HepG2 (cell line): ENCODE data around the gene LCP2. TPM values are rescaled to one million over a fixed set of nuclear protein-coding genes. Genes with fewer than 3 reads are reported as not detected.

Source experiments
- ATAC-seq: fragments of 200-7000 bp; cut with Tn5 transposase; 3 replicates; pipeline ENCODE4 v1.9.1; 2020; ENCODE audit warnings: mild to moderate bottlenecking, moderate library complexity
- Bru-seq: library from RNA; stranded (reverse); fragments of 400-500 nt; gene quantifications from one replicate; lab custom pipeline; 2021; lab: Mats Ljungman, UMichigan
- BruChase-seq, 2 experiments: library from RNA; stranded (reverse); fragments of 400-500 nt; gene quantifications; one replicate each; lab custom pipeline; 2021; lab: Mats Ljungman, UMichigan
- BruUV-seq: library from RNA; stranded (reverse); fragments of 400-500 nt; replicated peaks from 2 replicates; lab custom pipeline; 2021; lab: Mats Ljungman, UMichigan
- CTCF ChIA-PET: fragments of 300-600 bp; formaldehyde crosslinking; extraction: SDS; loops from one replicate; lab custom pipeline; 2021; ENCODE audit warnings: low total read pairs, inconsistent platforms, low intra/inter-chr PET ratio; lab: Yijun Ruan, JAX
- POLR2A ChIA-PET: fragments of 350-600 bp; sonication (Branson Sonifier 250); formaldehyde crosslinking; loops from one replicate; lab custom pipeline; 2020; ENCODE audit warnings: antibody characterized with exemption, inconsistent platforms; lab: Yijun Ruan, JAX
- DNase-seq: peaks from one replicate; pipeline ENCODE4 v3.0.0-alpha.2; 2015; ENCODE audit warnings: low spot score
- FAIRE-seq: peaks from 3 replicates; lab custom pipeline; 2011; peaks lifted over from hg19 to GRCh38; lab: Jason Lieb, UNC
- H2AFZ ChIP-seq: one replicate; pipeline ENCODE4 v1.6.1; 2011; ENCODE audit warnings: low read length, inconsistent platforms
- H3K27ac ChIP-seq: fragments of 300-600 bp; 3 replicates; pipeline ENCODE4 v1.8.0; 2011; ENCODE audit warnings: mixed run types, mild to moderate bottlenecking, mixed read lengths, low read length, inconsistent platforms; ENCODE audit not compliant: insufficient read depth; ENCODE audit errors: extremely low read length
- H3K27me3 ChIP-seq, 2 experiments: fragments of 200-600 bp in 1 of 2; 2 replicates in 1 of 2; 3 replicates in 1 of 2; pipeline versions ENCODE4 v1.6.0 to v1.8.0; 2011; ENCODE audit warnings: low read length in 2 of 2, mild to moderate bottlenecking in 2 of 2, moderate library complexity in 2 of 2, inconsistent platforms in 1 of 2; ENCODE audit not compliant: insufficient read depth in 2 of 2, control insufficient read depth in 1 of 2
- H3K36me3 ChIP-seq, 2 experiments: fragments of 200-600 bp in 1 of 2; replicated peaks in 1 of 2; 2 replicates in 1 of 2; 3 replicates in 1 of 2; pipeline versions ENCODE4 v1.5.1 to v1.8.0; 2011; ENCODE audit warnings: low read length in 2 of 2, inconsistent platforms in 1 of 2; ENCODE audit not compliant: insufficient read depth in 2 of 2, control insufficient read depth in 1 of 2
- H3K4me1 ChIP-seq: 2 replicates; pipeline ENCODE4 v1.5.1; 2012; ENCODE audit warnings: low read length, inconsistent platforms; ENCODE audit not compliant: insufficient read depth
- H3K4me2 ChIP-seq: 2 replicates; pipeline ENCODE4 v1.6.0; 2011; ENCODE audit warnings: low read depth, low read length, inconsistent platforms
- H3K4me3 ChIP-seq, 3 experiments: fragments of 200-600 bp in 1 of 3; sonication (generic), shearing (Covaris generic) in 1 of 3; replicated peaks in 1 of 3; 2 replicates each; pipeline ENCODE4 v1.5.1; 2011 to 2016; ENCODE audit warnings: low read length in 3 of 3, inconsistent platforms in 2 of 3, low read depth in 2 of 3, mild to moderate bottlenecking in 2 of 3, control low read depth in 1 of 3, mixed read lengths in 1 of 3; ENCODE audit not compliant: insufficient read depth in 1 of 3
- H3K79me2 ChIP-seq: one replicate; pipeline ENCODE4 v1.6.1; 2011; ENCODE audit warnings: low read length, inconsistent platforms; ENCODE audit not compliant: insufficient read depth
- H3K9ac ChIP-seq: 2 replicates; pipeline ENCODE4 v1.6.0; 2011; ENCODE audit warnings: mild to moderate bottlenecking, low read depth, low read length, inconsistent platforms; ENCODE audit not compliant: insufficient read depth
- H3K9me3 ChIP-seq: 2 replicates; pipeline ENCODE4 v1.5.1; 2012; ENCODE audit warnings: mild to moderate bottlenecking, low read length
- H4K20me1 ChIP-seq: 2 replicates; pipeline ENCODE4 v1.6.0; 2011; ENCODE audit warnings: inconsistent platforms, mild to moderate bottlenecking, low read length, moderate library complexity; ENCODE audit not compliant: insufficient read depth
- E2F5 ChIP-seq: sonication (generic); formaldehyde crosslinking; conservative IDR thresholded peaks from 2 replicates; pipeline ENCODE4 v1.4.0; 2020; ENCODE audit warnings: missing genetic modification reagents
- JUN ChIP-seq: sonication (generic); formaldehyde crosslinking; IDR thresholded peaks from 2 replicates; pipeline ENCODE4 v1.4.0; 2020; ENCODE audit warnings: mild to moderate bottlenecking, missing genetic modification reagents
- POLR2A ChIP-seq, 2 experiments: IDR thresholded peaks; 2 replicates each; pipeline ENCODE4 v1.6.1; 2011; ENCODE audit warnings: low read depth in 2 of 2, low read length in 2 of 2, mild to moderate bottlenecking in 1 of 2, moderate library complexity in 1 of 2; ENCODE audit not compliant: insufficient read depth in 1 of 2
- RFX3 ChIP-seq: IDR thresholded peaks from 2 replicates; pipeline ENCODE4 v1.6.1; 2016; ENCODE audit warnings: missing biosample characterization, missing genetic modification reagents
- RXRB ChIP-seq: IDR thresholded peaks from 2 replicates; pipeline ENCODE4 v1.6.1; 2016; ENCODE audit warnings: borderline replicate concordance, missing genetic modification reagents, missing compliant biosample characterization
- ZNF629 ChIP-seq: sonication (generic); formaldehyde crosslinking; conservative IDR thresholded peaks from 2 replicates; pipeline ENCODE4 v1.5.0; 2020; ENCODE audit warnings: missing genetic modification reagents
- WGBS: methylation state at CpG from one replicate; pipeline ENCODE4 v1.1.6; 2017; ENCODE audit warnings: low lambda C conversion rate; 5-methylcytosine and 5-hydroxymethylcytosine counted together
- in situ Hi-C: cut with HindIII; loops from 2 replicates; pipeline ENCODE4 v1.10.0; 2017; ENCODE audit warnings: low pct_unique_long_range_greater_than_20kb; ENCODE audit not compliant: extremely low pct_ligation_motif_present
- intact Hi-C: fragments of 100-400 bp; cut with micrococcal nuclease; formaldehyde crosslinking; loops from one replicate; pipeline ENCODE4 v1.10.0; 2022; ENCODE audit not compliant: unreplicated experiment
- long read RNA-seq, 2 experiments: library from RNA in 1 of 2; library from polyadenylated mRNA in 1 of 2; stranded (forward) in 1 of 2; unstranded in 1 of 2; transcript quantifications; one replicate each; pipeline ENCODE4 v2.0.0, GENCODE V29; 2019 to 2022
- polyA minus RNA-seq, 3 experiments: library from RNA; depleted of rRNA, polyadenylated mRNA; stranded (reverse); fragments of >200 nt; gene quantifications; 2 replicates each; pipeline ENCODE4 v1.2.3, GENCODE V29; 2011; ENCODE audit warnings: low replicate concordance in 1 of 3
- polyA plus RNA-seq, 8 experiments: library from polyadenylated mRNA; depleted of rRNA in 3 of 8; stranded (reverse) in 7 of 8; unstranded in 1 of 8; fragments of >200 nt; fragmentation: Illumina TruSeq in 4 of 8; extraction: Trizol in 4 of 8; gene quantifications; 2 replicates each; pipeline versions ENCODE4 v1.2.1 to v1.2.3, GENCODE V29; 2011 to 2016; ENCODE audit warnings: low read depth in 4 of 8, missing spikeins in 1 of 8, mixed read lengths in 1 of 8; ENCODE audit not compliant: insufficient read depth in 1 of 8
- total RNA-seq, 5 experiments: library from RNA; depleted of rRNA; stranded (reverse); fragments of >200 nt; fragmentation: Illumina TruSeq; extraction: Trizol; gene quantifications; 2 replicates each; pipeline ENCODE4 v1.2.3, GENCODE V29; 2016; ENCODE audit warnings: low read depth in 1 of 5

The LCP2 gene
- total RNA-seq (2016; rRNA removed; fragmentation: Illumina TruSeq; extraction: Trizol) (not detected in 2 replicates), polyA plus RNA-seq (2011; rRNA removed) (not detected in 2 replicates), polyA minus RNA-seq (2011; rRNA and poly(A)+ RNA removed; ENCODE audit: low replicate concordance) (0.10 and 0.21 TPM in 2 replicates), Bru-seq, nascent RNA (percentile 6 among the genes with signal in this experiment), BruChase-seq, experiment 1, labeled RNA remaining after a 6-hour chase (percentile 3 among the genes with signal in this experiment), BruChase-seq, experiment 2, labeled RNA remaining after a 2-hour chase (percentile 10 among the genes with signal in this experiment)
- total RNA-seq (2016; cell fraction: cytosol; rRNA removed; fragmentation: Illumina TruSeq; extraction: Trizol; ENCODE audit: low read depth): not detected in 2 replicates
- total RNA-seq (2016; cell fraction: insoluble cytoplasmic fraction; rRNA removed; fragmentation: Illumina TruSeq; extraction: Trizol): not detected in 2 replicates
- total RNA-seq (2016; cell fraction: membrane; rRNA removed; fragmentation: Illumina TruSeq; extraction: Trizol): not detected in 2 replicates
- total RNA-seq (2016; cell fraction: nucleus; rRNA removed; fragmentation: Illumina TruSeq; extraction: Trizol): not detected in 2 replicates
- not detected in 2 replicates for polyA plus RNA-seq (2011; cell fraction: cytosol; rRNA removed)
- polyA plus RNA-seq (2011; cell fraction: nucleus; rRNA removed): not detected in 2 replicates
- polyA plus RNA-seq (2012): not detected in 2 replicates
- polyA plus RNA-seq (2016; cell fraction: cytosol; fragmentation: Illumina TruSeq; extraction: Trizol; ENCODE audit: low read depth): not detected in 2 replicates
- not detected in 2 replicates for polyA plus RNA-seq (2016; cell fraction: insoluble cytoplasmic fraction; fragmentation: Illumina TruSeq; extraction: Trizol; ENCODE audit: low read depth)
- not detected in 2 replicates for polyA plus RNA-seq (2016; cell fraction: membrane; fragmentation: Illumina TruSeq; extraction: Trizol; ENCODE audit: low read depth)
- polyA plus RNA-seq (2016; cell fraction: nucleus; fragmentation: Illumina TruSeq; extraction: Trizol; ENCODE audit: insufficient read depth, low read depth): not detected in 2 replicates
- polyA minus RNA-seq (2011; cell fraction: cytosol; rRNA and poly(A)+ RNA removed): not detected in 2 replicates
- polyA minus RNA-seq (2011; cell fraction: nucleus; rRNA and poly(A)+ RNA removed): not detected in 2 replicates
- long read RNA-seq, experiment 1: 0 reads
- long read RNA-seq, experiment 2: 0 reads

GRCh38 chr5:170297589-170298462 lies at the start of gene LCP2:
Gene LCP2, minus strand, starts transcription at chr5:170297777. Its CDS starts 166 bp downstream, at chr5:170297611.
- Histone ChIP-seq H3K36me3 (no peaks in the 10 kb centered on the region), H3K79me2 (no peaks in the 10 kb centered on the region), H2AFZ (no peak within 1 kb of the TSS), H3K9me3 (no peaks in the 10 kb centered on the region), H3K4me3 (no peak within 1 kb of the TSS)
- intact Hi-C loops: no loop called here
- ChIA-PET CTCF (no interaction called here), POLR2A (no interaction called here)
- BruUV-seq: no TSS peak
- TF ChIP-seq RXRB (CRISPR knock-in tag) (no peak), ZNF629 (CRISPR knock-in tag) (no peak), E2F5 (no peak), JUN (CRISPR knock-in tag) (no peak), RFX3 (CRISPR knock-in tag) (no peak), POLR2A (IDR thresholded peaks at IDR 0.05; ENCODE audit: insufficient read depth in 1 of 2, low read depth in 2 of 2, low read length in 2 of 2) (no peak)
- TF ChIP-seq, all 625 proteins: peak for 0
- FAIRE-seq: no peak
- in situ Hi-C loops: no loop called here
- Histone ChIP-seq H3K9ac (no peak within 1 kb of the TSS), H3K27me3 (peaks cover 0 to 16% of the 10 kb centered on the region in 2 experiments; a peak in 1 of 5 replicates), H3K4me2 (no peak within 1 kb of the TSS), H3K4me1 (no peaks in the 10 kb centered on the region), H4K20me1 (no peaks in the 10 kb centered on the region), H3K27ac (no peak within 1 kb of the TSS)
- DNase-seq: no peak
- no peak for ATAC-seq
- 51% methylated on average over 5 of the region's 10 CpGs for WGBS
